IPS-NIHi11 (cell line): ENCODE results near the gene CALCR.
"Not testable (repeated sequence)": the region's sequence is repeated elsewhere in the genome, so short reads cannot be mapped to it uniquely, and the experiment has no call there.

Experiments
- DNase-seq: peaks from one replicate; pipeline ENCODE4 v3.0.0; 2012; ENCODE audit warnings: mixed read lengths, low spot score

Gene CALCR

GRCh38 chr7:93574646-93575554 lies at the start of gene CALCR:
TSS of gene CALCR (minus strand) at chr7:93574724. CDS start at chr7:93486981, 87,743 bp downstream.
- DNase-seq = peak; percentile 80

GRCh38 chr7:93623816-93624215 lies 49.3 kb upstream of the CALCR start:
- DNase-seq = no peak

- peak; percentile 48 for DNase-seq
These were observed 47.8 kb upstream of the CALCR start for GRCh38 chr7:93622036-93623033.

- DNase-seq = no peak
These were observed 46.3 kb upstream of the CALCR start for GRCh38 chr7:93620864-93621263.

- DNase-seq = no peak
These were observed 45.5 kb upstream of the CALCR start for GRCh38 chr7:93620057-93620456.

GRCh38 chr7:93601363-93601762 lies 26.8 kb upstream of the CALCR start:
- peak; percentile 12 for DNase-seq

GRCh38 chr7:93594250-93594649 lies 19.7 kb upstream of the CALCR start:
- DNase-seq = no peak

GRCh38 chr7:93592588-93593266 lies 18.2 kb upstream of the CALCR start:
- DNase-seq = no peak

GRCh38 chr7:93591224-93592050 lies 16.9 kb upstream of the CALCR start:
- not testable (repeated sequence) for DNase-seq

- not testable (repeated sequence) for DNase-seq
These were observed 11.9 kb upstream of the CALCR start for GRCh38 chr7:93586479-93586865.

- not testable (repeated sequence) for DNase-seq
These were observed 11.4 kb upstream of the CALCR start for GRCh38 chr7:93585694-93586478.

GRCh38 chr7:93579431-93579830 lies 4.9 kb upstream of the CALCR start:
- DNase-seq = no peak

- no peak for DNase-seq
These were observed 4.2 kb upstream of the CALCR start for GRCh38 chr7:93578762-93579161.

- peak; percentile 36 for DNase-seq
These were observed 1.3 kb upstream of the CALCR start for GRCh38 chr7:93575555-93576399.

- peak; percentile 36 for DNase-seq
These were observed 267 bp downstream of the CALCR start for GRCh38 chr7:93574269-93574645.

GRCh38 chr7:93569189-93569588 lies 5.3 kb downstream of the CALCR start:
- DNase-seq = no peak

- DNase-seq = no peak
These were observed 7.6 kb downstream of the CALCR start for GRCh38 chr7:93566876-93567275.

- DNase-seq = no peak
These were observed 10.9 kb downstream of the CALCR start for GRCh38 chr7:93563584-93563983.

- no peak for DNase-seq
These were observed 11.6 kb downstream of the CALCR start for GRCh38 chr7:93562936-93563335.
